Cardiac septum (tissue), 1 donor: ENCODE results near the gene SUGCT. TPM values are rescaled to one million over a fixed set of nuclear protein-coding genes. Genes with fewer than 3 reads are reported as not detected.

Experiments used
- DNase-seq: peaks from one replicate; pipeline ENCODE4 v3.0.0-alpha.2; 2020; ENCODE audit warnings: low spot score
- intact Hi-C: fragments of 100-400 bp; cut with DNase I; formaldehyde crosslinking; loops from one replicate; pipeline ENCODE4 v1.14.0; 2022
- total RNA-seq: library from RNA; stranded (reverse); fragmentation: NEBNext Ultra II Directional; extraction: Animal tissue kit (Norgen Biotek cat#: 25700); gene quantifications from one replicate; pipeline ENCODE4 v1.2.1, GENCODE V29; 2021
- donor health status: DM: no; HTN: no; CAD: no.

Gene SUGCT
- total RNA-seq, 1 donor from 2014 or later: 3.1 TPM

DNA sequence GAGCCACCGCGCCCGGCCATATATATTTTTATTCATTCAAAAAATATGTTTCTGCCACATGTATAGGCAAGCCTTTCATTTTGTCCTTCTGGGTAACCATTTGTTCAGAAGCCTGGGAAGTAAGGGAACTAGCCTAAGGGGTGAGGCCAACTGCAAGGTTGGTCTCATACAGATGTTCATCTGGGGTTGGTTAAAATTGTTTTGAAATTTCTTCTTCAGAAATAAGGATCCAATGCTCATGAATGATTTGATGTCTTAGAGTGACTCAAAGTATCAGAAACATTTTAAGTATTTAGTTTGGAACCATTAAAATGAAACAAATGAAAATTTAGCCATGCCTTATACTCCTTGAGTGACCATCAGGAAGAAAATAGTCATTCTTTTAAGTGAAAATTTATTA, 397.2 kb downstream of the SUGCT start:
- DNase-seq: no peak
- intact Hi-C loops: no loop called here

DNA sequence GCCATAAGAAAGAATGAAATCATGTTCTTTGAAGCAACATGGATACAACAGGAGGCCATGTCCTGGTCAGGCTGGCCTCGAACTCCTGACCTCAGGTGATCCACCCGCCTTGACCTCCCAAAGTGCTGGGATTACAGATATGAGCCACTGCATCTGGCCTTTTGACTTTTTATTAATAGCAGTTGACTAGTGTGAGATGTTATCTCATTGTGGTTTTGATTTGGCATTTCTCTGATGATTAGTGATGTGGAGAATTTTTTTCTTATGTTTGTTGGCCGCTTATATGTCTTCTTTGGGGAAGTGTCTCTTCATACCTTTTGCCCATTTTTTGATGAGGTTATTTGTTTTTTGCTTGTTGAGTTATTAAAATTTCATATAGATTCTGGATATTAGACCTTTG, 400.9 kb downstream of the SUGCT start:
- intact Hi-C loops: no loop called here
- DNase-seq: no peak

DNA sequence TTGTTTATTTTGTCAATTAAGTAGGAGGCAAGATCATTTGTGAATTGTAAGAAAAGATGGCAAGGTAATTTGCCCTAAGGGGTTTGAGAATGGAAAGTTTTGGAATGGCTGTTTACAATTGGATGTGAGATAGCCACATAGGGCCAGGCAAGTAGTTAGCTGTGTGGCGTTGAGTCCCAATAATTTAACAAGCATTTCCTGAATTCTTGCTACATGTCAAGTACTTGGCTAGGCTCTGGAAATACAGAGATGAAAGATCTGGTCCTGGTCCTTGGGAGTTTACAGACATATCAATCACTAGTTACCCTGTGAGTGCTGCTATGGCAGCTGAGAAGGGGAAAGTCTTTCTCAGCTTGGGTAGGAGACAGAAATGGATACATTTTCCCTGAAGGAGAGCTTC, 401.6 kb downstream of the SUGCT start:
- intact Hi-C loops: no loop called here
- DNase-seq: no peak

DNA sequence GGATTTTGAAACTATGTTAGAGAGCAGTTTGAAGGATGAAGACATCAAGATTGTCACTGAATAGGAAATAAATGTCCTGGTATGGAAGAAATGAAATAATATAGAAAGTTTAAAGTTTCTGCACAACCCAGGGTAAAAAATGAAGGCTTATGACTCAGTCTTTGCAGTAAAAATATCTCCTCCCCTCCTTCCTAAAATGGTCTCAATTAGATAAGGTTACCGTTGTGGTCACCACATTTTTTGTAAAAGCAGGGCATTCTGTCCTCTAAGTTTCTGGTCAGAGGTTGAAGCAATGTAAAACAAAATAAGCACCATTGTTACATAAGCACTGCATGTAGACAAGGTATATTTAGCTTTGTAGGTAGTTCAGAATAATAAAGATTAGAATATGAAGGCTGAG, 403.5 kb downstream of the SUGCT start:
- intact Hi-C loops: no loop called here
- no peak for DNase-seq

DNA sequence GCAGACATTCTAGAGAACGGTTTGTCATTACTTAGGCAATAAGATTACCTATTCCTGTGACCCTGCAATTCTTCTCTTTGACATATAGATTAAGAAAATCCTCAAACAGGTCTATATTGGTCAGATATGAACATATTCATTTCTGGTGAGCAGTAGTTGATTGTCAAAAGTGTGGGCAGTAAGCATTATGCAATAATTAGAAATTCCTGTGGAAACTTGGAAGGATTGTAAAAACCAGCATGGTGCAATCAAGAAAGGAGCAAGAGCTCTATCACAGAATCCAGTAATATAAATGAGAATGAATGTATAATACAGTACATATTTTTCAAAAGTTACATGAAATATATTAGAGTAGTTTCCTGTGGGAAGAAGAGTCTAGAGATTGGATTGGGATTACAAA, 406.5 kb downstream of the SUGCT start:
- DNase-seq: no peak
- intact Hi-C loops: no loop called here

DNA sequence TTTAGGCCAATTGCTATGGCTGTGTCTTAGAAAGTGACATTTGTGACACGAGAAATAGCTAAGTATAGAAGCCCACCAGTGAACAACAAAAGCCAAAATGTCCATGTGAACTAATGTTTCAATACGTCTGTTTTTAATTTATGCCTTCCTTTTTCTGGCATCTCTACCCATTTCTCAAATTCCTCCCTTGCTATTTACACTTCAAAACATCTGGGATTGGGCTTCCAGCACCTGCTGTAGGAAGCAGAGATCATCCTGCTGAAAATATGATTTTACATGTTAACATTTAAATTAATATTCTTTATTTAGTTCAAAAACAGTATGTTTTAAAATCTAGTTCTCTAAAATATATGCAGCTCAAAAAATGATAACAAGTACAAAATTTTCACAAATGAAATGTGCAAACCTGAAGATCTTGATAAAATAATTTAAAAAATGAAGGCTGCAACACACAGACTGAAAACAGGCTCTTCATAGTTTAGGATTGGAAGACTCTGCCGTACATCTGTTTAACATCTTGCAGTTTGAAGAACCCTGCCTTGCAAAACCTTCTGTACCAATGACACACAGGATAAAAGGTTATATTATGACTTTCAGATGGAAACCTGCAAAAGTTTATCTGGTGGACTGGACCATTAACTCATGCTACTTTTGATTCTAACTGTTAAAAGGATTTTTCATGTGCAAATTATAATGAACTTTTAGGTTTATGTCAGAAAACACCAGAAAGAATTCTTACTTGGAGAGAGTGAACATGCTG, 408.4 kb downstream of the SUGCT start:
- intact Hi-C loops: no loop called here
- no peak for DNase-seq

DNA sequence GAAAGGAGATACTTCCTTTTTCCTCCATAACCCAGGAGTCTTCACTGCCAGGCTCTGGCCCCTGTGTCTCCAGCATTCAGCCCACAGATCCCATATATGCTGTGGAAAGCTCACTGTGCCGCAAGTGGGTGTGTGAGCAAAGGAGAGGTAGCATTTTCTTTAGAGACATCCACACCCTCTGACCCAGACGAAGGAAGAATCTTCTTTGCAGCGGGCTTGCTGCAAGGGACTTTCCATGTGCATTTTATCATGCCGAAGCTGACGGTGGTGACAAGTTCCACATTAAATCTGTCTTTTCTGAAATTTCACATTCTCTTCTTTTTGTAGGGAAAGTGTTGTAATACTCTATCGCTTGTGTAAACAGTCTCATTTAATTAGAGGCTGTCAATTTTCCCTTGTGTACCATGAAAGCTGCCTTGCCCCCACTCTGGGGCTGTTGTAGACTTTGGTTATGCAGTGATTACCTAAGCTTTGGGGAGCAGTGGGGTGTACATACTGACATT, 409.5 kb downstream of the SUGCT start:
- DNase-seq: no peak
- intact Hi-C loops: no loop called here

DNA sequence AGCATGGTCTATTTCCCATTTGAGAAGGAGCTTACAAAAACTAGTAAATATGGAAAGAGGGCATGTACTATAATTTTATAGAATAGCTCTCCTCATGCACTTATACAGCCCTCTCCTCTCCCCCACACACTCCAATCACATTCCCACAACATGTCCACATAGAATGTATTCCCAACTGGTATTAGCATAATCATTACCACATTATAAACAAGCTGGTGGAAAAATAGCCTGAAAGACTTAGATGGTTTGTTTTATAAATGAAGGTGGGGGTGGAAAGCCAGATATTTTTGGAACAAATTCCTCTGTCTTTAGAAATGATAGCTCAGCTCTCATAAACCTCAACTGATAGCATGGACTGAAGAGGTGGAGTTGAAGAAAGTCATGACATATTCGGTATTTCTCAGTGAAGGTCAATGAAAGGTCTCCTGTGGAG, 410.1 kb downstream of the SUGCT start:
- DNase-seq: no peak
- intact Hi-C loops: no loop called here

DNA sequence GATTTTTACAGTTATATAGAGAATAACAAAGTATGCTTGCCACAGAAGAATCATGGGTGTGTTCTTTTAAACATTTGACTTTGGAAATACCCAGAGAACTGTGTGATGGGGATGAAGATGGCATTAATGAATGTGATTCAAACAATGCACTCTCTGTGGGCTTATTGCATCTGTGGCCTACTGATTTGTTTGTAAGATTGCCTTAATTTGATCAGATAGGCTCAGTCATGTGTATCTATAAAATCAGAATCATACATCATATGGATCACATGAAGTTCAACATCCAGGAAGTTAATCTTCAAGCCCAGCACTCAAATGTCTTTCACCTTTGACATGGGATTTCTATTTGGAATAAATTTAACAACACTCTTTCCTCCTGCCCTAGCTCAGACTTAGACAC, 410.9 kb downstream of the SUGCT start:
- intact Hi-C loops: no loop called here
- no peak for DNase-seq

DNA sequence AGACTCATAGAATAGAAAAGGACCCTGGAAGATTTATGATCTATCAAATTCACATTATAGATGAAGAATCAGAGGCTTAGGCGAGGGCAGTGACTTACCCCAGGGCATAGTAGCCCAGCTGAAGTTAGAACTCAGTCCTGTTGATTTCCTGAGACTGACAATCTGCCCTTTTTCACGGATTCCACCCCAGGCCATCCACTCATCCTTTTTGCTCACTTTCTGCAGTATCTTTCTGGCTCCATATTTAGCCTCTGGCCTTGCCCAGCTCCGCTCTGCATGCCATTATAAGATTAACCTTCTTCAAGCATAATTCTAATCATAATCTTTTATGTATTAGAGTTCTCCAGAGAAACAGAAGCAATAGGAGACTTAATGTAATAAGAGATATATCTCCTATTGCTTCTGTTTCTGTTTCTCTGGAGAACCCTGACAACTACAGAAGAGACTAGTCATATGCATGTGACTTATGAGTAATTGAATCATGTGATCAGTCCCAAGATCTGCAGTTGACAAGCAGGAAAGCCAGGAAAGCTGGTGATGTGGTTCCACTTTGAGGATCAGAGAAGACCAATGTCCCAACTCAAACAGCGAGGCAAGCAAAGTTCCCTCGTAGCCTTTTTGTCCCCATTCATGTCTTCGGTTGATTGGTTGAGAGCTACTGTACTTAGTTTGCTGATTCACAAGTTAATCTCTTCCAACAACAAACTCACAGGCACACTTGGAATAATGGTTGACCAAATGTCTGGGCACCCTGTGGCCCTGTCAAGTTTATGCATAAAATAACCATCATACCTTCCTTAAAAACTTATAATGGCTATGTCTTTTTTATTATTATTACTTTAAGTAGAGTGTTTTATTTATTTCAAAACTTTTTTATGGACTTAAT, 412.1 kb downstream of the SUGCT start:
- DNase-seq: no peak
- intact Hi-C loops: no loop called here

DNA sequence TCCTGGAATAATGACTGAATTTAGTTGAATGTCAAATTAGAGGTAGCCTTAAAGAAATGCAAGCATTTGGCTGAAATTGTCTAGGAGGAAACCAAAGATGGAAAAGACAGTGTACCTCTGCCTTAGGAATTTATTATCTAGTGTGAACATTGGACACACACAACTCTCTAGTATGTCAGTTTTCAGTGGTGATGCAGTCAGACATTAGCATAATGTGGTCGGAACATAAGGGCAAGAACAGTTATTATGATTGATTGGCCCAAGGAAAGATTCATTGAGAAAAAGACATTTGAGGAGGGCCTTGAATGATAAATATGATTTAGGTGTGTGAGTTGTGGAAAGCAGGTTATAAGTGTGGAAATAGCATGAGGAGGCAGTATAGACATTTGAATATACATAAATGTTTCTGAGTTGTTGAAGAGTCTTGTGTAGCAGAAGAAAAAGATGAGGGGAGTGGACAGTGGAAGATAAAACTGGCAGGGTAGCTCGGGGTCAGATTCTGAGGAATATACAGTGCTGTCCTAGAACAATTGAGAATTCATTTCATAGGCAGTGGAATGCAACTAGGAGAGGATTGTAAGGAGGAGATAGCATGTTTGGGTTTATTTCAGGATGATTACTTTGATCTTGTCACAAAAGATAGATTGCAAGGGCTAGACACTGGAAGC, 414.7 kb downstream of the SUGCT start:
- DNase-seq: no peak
- intact Hi-C loops: no loop called here

DNA sequence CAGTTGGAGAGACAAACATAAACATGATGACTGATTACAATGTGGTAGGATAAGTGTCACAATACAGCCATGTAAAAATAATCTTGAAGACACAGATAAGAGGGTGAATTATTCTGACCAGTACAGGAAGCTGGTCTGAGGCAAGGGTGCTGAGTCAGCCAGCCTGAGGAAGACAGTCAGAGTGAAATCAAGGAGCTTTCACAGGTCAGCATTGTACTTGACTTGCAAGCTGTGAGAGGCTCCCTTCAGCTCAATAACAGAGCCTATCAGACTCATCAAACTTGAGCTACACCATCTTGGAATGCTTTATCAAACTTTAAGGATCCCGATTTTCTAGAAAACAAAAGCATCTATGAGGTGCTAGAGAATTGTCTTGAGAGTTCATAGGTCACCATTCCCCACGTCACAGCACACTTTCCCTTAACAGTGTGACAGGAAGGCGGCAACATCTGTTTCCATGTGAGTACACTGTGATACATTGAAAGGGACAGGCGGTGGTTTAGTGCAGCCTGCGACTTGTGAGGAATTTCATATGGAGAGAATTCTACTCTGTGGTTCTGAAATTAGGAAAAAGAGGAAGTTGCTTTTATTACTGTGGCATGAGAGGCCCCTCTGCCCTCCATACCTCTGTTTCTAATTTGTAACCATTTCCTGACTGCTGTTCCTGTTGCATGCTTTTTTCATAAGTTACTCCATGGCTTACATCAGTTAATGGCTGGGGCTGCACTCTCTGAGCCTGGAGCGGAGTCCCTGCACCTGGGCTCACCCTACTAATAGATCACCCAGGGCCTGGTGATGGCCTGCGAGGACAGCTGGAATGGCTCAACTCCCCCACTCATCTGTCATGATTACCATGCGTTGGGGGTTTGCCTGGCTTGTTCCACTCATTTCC, 417.1 kb downstream of the SUGCT start:
- intact Hi-C loops: no loop called here
- no peak for DNase-seq

DNA sequence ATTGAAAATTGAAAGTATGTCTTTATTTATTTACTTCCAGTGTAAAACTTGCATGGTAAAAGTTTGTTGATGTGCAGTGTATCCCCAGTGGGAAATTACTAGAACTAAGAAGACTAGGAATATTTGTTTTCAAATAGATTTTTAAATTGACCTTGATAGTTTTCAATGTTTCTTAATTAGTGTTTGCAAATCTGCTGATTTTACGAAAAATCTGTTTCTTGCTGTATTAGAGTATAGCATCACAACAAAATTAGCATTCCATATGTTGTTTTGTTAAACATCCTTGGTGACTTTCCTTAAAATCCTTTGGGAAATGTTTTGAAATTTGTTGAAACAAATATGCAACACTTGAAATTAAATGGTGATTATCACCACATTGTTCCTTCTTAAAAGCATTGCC, 425.9 kb downstream of the SUGCT start:
- intact Hi-C loops: no loop called here
- DNase-seq: no peak

DNA sequence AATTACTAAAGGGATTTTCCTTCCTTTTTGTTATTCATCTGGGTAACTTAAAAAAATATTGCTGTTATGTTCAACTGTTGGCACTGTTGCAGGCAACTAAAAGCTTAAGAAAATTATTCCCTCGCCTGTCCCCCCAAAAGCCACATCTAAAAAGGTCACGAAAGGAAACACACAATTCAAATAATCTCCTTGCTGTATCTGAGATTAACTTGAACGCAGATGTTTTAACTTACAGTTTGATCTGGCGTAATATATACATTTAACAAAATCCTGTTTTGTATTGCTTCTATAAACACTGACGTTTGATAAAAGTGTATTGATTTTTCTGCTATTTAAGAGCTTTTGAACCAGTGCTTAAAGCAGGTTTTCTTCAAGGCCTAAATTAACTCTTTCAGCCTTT, 432.1 kb downstream of the SUGCT start:
- no peak for DNase-seq
- intact Hi-C loops: no loop called here

DNA sequence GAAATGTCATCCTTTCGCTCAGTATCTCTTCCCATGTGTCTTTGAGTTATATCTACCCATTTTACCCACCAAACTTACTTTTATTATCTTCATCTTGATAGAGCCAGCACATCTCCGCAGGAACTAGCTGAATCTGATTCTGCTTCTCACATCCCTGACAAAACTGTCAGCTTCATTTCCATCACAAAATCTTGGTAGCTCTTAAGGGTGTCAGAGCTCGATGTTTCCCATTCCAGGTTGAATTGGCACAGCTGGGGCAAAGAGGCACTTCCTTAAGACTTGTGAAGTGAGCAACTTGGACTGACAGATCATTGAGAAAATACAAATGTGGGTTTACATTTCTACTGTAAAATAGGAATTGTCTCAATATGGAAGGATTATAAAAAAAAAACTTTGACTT, 434.5 kb downstream of the SUGCT start:
- intact Hi-C loops: no loop called here
- DNase-seq: no peak

DNA sequence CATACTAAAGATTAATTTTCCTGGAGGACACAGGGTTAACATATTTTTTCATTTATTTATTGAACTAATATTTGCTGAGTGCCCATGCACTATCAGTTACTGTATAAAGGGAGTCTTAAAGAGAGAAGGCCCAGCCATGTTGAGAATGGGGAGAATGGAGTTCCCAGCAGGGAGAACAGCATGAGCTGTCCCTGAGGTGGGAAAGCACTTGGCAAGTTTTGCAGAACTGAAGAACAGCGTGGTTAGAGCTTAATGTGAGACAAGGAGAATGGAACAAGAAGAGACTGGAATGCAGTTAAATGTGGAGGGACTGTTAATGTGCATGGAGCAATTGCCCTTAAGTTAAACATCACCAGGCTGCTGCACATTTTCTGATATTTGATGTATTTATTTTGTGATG, 435.4 kb downstream of the SUGCT start:
- intact Hi-C loops: no loop called here
- DNase-seq: no peak

DNA sequence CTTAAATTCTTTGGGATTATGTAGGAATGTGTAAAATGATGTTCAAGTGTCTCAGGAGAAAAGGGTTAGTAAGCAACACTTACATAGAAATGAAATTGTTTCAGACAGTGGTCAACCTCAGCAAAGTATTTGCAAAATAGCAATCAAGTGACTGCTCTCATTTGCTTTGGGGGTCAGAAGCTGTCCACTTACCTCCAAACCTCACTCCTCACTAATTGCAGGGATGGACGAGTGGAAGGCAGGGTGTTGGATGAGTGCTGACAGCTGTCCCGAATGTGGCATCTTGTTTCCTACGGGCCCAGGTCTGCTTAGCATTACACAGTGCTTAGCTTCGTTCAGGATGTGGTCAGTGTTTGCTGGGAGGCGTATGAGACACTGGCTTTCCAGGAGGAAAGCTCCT, 437.0 kb downstream of the SUGCT start:
- intact Hi-C loops: no loop called here
- DNase-seq: no peak

DNA sequence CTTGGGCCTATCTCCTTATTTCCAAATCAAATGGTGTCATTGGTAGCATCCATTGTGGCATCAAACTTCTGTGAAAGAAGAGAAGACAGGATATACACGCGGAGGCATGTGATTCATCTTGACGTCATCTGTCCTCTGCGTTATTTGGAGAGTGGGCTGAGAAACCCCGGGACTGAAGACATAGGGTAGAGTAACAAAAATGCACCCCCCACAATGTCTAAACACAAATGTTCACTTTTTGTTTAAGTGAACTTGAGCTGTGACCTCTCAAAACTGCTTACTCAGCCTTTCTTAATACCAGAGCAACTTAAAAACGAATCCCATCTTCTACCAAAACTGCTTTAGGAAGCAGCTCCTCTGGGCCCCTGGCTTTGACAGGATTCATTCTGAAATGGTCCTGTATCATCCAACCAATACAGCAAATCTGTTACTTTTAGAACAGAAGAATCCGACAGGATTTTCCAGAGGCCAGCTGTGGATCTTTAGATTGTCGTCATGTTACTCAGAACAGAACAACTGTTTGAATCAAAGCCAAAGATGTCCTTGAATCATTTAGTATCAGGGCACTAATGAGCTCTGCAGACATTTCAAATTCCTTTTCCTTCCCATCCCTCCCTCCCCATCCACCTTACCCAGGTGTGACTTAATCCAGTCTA, 438.1 kb downstream of the SUGCT start:
- no peak for DNase-seq
- intact Hi-C loops: no loop called here

DNA sequence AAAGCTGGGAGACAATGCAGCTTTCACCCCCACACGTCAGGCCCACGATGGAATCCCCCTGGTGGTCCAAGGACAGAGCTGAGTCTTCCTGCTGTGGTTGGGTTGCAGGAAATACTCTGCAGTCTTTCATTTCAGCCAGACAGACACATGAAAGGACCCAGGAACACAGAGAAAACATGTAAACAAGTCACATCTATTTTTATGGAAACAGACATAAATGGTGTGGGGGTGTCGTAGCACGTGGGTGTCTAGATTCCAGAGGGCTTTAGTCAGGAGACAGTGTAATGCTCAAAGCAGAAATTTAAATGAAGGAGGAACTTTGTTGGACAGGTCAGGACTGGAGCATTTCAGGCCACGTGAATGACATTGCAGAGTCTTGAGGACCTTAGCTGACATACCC, 444.6 kb downstream of the SUGCT start:
- DNase-seq: no peak

More for the DNA sequence above, 444.6 kb downstream of the SUGCT start:
- intact Hi-C loops: no loop called here
